HPDE6-E6E7 (cell line): ENCODE measurements around the gene IL34.
"Not testable (repeated sequence)": the region's sequence is repeated elsewhere in the genome, so short reads cannot be mapped to it uniquely, and the experiment has no call there.

Source experiments
- DNase-seq: peaks from one replicate; pipeline ENCODE4 v3.0.0; 2011; ENCODE audit warnings: missing footprints; ENCODE audit errors: extremely low spot score

Gene IL34

DNA sequence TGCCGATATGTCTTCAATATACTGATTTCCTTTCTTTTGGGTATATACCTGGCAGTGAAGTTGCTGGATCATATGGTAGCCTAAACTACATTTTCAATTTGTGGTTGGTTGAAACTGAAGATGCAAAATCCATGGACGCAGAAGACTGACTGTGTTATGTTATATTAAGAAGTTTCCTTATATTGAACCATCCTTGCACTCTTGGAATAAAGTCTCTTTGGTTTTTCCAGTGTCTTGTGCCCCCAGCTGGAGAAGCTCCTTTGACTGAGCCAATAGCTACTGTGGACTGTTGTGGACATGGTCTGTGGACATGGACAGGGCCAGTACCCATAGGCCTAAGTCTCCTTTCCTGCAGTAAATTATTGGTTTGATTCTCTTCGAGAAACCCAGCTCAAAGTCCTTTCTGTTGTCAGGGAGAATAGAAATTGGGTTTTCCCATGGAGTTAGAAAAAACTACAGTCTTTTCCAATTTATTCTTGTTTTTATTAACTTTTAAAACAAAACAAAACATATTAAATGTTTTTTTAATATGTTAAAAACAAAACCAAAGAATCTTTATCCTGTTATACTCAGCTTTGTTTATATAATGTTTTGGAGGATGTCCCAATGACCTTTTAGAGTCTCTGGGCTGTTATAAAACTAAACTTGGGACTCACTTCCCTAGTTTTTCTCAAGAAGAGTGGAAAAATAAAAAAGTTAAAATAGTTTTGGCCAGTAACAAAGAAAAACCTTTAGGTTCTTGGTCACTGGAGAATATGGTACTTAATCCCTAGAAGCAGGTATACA is 15.2 kb upstream of the IL34 start:
- DNase-seq: no peak

DNA sequence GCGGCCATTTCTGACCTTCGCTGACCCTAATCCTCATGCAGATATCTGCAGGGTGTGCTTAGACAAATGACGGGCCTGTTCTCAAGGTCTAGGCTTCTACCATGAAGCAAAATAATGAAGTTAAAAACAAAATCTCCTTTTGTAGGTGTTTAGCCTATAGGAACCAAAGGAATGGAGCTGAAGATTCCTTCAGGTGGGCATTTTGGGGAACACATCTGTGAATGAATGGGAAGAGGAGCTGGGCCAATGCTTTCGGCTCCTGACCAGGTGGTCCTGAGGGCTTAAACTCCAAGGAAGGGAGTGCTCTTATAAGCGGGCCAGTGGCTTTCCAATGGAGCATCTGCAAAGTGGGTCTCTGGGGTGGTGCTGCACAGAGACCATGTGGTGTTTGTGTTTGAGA is 14.1 kb upstream of the IL34 start:
- no peak for DNase-seq

DNA sequence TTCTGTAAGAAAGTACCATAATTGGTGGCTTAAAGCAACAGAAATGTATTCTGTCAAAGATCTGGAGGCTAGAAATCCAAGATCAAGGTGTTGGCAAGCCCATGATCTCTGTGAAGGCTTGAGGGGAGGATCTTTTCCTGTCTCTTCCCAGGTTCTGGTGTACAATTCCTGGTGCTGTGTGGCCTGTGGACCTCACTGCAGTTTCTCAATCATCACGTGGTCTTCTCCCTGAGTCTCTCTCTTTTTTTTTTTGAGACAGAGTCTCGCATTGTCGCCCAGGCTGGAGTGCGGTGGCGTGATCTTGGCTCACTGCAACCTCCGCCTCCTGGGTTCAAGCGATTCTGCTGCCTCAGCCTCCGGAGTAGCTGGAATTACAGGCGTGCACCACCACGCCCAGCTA is 12.7 kb upstream of the IL34 start:
- not testable (repeated sequence) for DNase-seq

DNA sequence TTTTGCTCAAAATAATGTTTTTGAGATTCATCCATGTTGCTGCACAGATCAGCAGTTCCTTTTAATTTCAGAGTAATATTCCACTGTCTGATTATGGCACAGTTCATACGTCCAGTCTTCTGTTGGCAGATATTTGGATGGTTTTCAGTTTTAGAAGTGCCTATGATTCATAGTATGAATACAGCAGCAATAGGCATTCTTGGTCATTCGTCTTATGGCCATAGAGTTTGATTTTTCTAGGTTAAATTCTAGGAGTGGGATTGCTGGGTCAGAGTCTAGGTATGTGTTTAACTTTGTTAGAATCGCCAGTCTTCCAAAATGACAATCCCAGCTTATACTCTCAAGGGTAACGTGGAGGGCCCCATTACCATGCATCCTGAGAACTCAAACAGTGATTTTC is 11.5 kb upstream of the IL34 start:
- no peak for DNase-seq

DNA sequence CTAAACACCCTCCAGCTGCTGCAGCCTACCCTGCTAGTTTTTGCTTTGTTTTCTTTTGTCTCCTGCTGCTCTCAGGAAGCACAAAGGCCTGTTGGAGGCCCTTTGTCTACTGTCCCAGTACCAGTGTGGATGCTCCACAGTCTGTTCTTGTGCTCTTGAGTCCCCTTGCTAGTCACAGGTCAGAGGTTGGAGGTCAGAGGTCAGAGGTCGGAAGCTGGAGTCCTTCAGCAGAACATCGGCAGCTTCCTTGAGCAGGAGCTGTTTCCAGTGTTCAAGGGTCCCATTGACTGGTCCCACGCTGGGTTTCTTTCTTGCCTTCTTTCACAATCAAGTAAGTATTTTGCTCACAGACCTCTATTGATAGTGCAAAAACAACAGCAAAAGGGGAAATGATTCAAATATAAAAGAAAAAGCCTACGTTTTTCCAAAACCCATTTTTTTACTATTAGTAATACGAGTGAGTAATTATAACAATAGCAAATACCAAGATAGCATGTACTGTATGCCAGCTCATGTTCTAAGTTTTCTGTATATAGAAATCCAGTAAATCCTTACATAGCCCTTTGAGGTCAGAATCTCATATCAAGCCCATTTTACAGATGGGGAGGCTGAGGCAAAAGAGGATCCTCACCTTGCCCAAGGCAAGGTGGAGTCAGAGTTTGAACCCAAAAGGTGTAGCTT is 10.9 kb upstream of the IL34 start:
- peak; percentile 75 for DNase-seq

DNA sequence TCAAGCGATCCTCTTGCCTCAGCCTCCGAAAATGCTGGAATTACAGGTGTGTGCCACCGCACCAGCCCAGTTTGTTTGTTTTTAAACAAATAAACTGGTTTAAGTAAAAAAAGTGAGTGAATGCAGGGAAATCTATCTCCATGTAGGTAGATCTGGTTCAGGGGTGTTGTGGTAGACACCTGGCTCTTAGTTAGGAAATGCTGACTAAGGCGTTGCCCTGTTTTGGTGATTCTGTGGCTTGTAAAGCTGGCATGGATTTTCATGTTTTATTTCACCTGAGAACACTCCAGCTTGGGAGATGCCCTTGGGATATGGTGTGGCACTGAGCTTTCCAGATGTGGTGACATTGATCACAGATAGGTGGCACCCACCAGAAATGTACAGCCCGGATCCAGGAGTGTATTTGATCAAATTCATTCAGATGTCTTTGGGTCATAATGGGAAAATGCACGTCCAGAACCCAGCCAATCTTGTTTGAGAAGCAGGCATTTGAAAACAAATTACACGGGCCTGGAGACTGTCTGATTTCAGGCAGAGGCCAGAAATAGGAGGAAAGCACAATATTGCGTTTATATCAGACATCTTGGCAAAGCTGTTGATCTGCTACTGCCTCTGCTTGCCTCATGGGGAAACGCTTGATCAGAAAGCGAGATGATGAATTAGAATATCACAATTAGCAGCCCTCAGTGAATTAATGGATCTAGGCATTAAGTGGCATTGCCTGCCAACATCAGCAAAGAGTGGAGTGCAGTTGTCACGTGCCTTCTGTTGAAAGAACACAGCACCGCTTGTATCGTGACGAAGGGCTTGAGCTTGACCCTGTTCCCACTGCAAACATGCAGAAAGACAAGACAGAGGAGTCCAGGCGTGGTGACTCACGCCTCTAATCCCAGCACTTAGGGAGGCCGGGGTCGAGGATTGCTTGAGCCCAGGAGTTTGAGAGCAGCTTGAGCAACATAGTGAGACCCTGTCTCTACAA is 7.3 kb upstream of the IL34 start:
- DNase-seq: no peak

DNA sequence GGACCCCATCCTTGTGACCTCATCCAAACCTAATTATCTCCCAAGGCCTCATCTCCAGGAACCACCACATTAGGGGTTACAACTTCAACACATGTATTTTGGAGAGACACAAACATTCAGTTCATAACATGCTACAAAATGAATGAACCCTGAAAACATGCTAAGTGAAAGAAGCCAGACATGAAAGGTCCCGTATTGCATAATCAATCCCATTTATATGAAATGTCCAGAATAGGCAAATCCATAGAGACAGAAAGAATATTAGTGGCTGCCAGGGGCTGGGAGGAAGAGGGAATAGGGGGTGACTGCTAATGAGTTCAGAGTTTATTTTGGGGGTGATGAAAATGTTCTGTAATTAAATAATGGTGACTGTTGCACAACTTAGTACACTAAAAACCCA is 3.7 kb upstream of the IL34 start:
- no peak for DNase-seq

DNA sequence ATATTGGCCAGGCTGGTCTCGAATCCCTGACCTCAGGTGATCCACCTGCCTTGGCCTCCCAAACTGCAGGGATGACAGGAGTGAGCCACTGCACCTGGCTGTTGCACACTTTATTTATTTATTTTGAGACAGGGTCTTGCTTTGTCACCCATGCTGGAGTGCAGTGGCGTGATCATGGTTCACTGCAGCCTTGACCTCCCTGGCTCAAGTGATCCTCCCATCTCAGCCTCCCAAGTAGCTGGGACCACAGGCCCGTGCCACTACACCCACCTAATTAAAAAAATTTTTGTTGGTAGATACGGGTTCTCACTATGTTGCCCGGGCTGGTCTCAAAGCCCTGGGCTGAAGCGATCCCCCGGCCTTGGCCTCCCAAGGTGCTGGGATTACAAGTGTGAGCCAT is 3.1 kb upstream of the IL34 start:
- not testable (repeated sequence) for DNase-seq

DNA sequence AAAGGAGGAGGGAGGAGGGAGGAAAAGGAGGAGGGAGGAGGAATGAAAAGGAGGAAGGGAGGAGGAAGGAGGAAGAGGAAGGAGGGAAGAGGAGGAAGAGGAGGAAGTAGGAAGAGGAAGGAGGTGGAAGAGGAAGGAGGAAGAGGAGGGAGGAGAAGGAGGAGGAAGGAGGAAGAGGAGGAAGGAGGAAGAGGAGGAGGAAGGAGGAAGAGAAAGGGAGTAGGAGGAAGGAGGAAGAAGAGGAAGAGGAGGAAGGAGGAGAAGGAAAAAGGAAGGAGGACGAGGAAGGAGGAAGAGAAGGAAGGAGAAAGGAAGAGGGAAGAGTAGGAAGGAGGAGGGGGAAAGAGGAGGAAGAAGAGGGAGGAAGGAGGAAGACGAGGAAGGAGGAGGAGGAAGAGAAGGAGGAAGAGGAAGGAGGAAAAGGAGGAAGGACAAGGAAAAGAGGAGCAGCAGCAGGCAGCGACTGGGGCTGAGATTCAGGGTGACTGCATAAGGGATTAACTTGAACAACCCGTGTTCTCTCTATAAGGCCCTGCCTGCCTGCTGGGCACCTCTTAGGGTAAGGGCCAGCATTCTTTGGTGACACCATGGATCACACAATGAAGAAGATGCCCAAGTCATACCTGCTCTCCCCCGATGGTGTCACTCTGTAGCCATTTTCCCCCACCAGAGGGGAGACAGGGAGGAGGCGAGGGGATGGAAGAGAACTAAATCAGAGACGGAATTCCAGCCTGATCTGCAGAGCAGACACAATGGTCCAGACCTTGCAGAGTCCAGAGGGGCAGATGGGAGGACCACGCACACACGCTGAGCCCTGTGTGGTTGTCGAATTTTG is 1.4 kb upstream of the IL34 start:
- DNase-seq: no peak

DNA sequence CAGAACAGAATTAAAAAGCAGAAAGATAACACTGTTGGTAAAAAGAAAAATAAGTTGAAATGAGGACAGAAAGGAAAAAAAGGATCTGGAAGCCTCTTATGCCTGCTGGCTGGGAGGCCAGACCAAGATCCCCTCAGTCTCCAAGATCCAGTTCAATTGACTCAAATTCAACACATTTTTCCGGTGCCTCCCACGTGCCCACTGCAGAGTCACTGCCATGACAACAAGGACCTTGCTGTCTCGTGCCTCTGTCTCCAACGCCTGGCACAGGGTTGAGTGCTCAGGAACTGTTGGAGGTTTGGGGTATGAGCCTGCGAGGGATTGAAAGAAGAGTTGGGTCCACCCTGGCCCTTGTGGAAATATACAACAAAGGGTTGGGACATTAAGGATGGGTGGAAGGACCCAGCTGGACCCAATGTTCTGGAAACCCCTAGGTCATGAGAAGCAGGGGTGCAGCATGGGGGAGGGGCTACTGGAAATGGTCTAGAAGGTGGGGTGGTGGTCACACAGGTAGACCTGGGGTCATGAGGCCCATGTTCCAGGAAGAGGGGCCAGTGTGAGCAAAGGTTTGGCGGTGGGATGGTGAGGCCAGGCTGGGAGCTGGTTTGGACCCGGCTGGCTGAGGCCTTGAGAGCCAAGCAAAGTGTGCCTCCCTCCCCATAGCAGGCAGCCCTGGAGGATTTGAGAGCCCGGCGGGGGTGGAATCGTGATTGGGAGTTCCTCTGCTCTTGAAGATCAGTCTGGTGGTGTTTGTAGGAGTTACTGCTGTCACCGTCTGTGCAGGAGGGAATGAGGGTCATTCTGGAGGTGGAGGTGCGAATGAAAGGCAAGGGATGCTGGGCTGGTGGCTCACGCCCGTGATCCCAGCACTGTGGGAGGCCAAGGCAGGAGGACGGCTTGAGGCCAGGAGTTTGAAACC is 1.3 kb downstream of the IL34 start:
- no peak for DNase-seq

DNA sequence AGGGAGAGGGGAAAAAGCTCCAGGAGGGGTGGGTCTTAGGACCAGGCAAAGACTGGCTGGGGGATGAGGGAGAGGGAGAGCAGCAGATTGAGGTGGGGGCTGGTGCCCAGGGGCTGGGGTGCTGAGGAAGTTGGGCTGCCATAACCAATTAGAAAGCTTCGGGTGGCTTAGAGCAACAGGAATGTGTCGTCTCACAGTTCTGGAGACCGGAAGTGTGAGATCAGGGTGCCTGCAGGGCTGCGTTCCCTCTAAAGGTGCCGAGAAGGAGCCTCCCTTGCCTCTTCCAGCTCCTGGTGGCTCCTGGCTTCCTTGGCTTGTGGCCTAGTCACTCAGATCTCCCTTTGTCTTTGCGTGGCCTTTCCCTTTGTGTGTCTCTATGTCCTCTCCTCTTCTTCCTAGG is 2.2 kb downstream of the IL34 start:
- no peak for DNase-seq

DNA sequence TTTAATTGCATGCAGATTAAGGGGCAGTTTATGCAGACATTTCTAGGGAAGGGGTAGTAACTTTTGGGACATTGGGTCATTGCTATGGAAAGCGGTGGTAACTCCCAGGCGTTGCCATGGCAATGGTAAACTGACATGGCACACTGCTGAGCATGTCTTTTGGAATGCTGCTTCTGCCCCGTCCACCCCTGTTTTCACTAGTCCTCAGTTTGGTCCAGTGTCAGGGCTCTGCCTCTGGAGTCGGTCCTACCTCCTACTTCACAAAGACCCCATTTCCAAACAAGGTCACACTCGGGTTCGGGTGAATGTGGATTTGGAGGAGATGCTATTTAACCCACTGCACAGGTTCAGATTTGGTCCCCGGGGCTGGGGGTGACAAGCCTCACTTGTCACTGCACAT is 2.9 kb downstream of the IL34 start:
- DNase-seq: no peak

DNA sequence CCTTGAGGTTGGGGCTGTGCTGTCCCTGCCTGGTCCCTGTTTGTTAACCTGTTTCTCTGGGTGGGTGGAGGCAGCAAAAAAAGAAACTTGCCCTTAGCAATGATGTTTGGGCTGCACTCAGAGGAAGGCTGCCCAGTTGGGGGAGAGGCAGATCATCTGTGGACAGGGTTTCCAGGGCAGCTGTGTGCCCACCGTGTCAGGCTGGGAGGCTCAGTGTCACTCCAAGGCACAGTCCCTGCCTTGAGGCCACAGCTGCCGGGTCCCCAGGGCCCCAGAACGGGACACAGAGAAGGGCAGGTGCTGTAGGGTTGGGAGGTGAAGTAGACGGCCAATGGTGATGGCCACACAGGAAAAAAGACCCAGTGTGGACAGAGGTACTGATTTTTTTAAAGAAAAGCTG is 3.9 kb downstream of the IL34 start:
- DNase-seq: no peak

DNA sequence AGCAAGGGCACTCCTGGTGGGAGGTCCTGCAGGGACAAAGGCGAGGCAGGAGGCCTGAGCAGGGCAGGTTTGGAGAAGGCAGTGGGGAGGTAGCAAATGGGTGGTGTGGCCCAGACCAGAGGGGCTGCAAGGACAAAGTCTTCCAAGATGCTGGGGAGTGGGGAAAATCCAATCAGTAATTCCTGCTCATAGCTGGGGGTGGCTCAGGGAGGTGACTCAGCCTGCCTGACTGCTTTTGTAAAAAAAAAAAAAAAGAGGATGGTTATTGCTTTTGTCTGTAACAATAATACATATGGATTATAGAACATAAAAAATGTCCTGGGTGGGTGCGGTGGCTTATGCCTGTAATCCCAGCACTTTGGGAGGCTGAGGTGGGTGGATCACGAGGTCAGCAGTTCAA is 5.2 kb downstream of the IL34 start:
- DNase-seq: no peak

DNA sequence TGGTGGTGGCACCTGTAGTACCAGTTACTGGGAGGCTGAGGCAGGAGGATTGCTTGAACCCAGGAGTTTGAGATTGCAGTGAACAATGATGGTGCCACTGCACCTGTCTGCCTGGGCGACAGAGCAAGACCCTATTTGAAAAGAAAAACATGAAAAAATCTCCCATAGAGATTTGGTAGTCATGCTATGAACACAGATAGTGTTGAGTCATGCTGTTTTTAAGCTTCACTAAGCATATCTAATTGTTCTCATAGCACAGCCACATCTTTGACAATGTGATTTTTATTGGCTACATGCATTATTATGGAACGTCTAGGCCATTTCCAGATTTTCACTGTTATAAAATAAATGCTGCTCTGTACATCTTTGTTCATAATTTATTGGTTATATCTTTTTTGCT is 6.0 kb downstream of the IL34 start:
- no peak for DNase-seq

DNA sequence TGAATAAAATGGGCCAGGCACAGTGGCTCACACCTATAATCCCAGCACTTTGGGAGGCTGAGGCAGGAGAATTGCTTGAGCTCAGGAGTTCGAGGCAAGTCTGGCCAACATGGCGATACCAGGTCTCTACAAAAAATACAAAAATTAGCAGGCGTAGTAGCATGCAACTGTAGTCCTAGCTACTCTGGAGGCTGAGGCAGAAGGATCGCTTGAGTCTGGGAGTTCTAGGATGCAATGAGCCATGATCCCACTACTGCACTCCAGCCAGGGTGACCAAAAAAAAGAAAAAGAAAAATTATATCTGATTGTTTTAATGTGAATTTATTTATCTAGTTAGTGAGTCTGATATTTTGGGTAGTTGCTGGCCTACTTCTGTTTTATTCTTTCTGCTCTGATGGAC is 7.0 kb downstream of the IL34 start:
- no peak for DNase-seq

DNA sequence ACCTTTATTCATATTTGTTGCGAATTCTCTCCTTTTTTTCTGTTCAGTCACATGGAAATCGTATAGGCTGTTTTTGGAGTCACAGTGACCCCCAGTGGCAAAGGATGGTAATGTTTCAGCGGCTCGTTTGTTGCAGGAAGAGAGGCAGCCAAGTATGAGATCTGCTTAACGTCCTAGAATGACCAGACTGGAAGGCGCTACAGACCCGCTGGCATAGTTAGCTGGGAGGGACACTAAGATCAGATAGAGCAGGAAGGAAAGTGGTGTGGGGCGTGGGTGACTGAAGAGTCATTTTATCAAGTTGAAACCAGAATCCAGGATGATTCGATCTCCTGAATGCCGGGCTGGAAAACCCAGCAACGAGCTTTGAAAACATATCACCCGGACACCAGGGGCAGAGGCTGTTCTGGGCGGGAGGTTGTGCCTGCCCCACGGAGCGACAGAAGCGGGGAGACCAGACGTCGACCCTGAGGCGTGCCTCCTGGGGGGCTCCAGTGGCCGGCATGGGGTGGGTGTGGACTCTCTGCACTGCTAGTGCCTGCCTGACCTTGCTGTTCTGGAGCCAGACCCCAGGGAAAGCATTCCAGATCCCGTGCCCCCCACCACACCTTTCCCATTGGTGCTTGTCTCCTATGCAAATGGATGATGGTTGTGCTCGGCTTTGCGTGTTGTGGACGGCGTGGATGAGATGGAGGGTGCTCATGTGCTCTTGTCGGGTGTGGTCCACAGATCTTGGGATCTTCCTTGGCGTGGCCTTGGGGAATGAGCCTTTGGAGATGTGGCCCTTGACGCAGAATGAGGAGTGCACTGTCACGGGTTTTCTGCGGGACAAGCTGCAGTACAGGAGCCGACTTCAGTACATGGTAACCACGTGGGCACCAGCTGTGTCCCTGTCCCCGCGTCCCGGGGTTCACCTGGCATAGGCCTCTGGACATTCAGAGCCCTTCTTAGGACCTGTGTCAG is 7.7 kb downstream of the IL34 start:
- peak; percentile 59 for DNase-seq

DNA sequence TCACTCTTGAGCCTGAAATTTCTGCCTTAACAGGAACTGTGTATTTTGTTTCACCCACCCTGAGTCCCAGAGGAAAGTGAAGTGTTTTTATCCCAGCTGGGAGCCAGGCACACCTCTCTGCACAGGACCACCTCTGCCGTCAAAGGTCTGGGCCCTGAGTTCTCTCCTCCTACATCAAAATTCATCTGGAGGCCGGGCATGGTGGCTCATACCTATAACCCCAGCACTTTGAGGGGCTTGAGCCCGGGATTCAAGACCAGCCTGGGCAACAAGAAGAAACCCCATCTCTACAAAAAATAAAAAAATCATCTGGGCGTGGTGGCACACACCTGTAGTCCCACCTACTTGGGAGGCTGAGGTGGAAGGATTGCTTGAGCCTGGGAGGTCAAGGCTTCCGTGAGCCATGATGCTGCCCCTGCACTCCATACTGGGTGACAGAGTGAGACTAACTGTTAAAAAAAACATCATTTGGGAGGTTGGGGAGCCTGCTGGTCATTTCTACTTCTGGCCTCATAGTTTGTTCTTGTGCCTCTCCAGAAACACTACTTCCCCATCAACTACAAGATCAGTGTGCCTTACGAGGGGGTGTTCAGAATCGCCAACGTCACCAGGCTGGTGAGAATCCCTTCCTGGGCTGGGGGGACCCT is 9.8 kb downstream of the IL34 start:
- DNase-seq: no peak
